ENCODE measurements around the gene MAPKAPK2. TPM values are rescaled to one million over a fixed set of nuclear protein-coding genes. Genes with fewer than 3 reads are reported as not detected.

The MAPKAPK2 gene
- total and polyA plus RNA-seq, 2 donors (not counting 1 experiment from before 2014, with no cell fraction given), result 60.3 to 85.8 TPM

DNA sequence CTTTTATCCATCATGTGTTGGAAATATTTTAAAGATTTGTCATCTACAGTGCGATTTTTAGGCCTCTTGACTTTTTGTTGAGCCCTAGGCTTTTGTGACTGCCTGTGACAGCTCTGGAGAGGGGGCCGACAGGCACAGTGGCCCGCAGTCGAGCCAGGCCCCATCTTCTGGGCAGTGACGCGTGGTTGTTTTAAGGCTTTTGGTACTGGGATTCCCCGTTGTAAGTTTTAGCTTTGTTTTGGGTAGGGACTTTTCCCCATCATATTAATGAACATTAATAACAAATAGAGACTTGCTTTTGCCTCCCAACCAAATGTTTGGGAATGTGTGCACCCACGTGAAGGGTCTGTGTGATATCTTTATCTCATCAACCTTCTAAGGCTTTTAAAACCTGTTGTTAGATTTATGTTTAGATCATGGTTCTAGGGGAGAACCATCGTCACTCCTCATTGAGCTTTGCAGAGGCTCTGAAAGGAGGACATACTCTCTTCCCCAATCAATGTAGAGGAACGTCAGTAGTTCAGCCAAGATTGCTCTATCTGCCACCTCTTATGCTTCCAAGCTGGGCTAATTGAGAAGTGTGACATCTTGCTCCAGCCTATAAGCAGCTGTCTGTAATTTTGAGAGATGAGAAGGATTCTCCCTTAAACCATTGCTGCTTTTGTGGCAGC, 34.6 kb downstream of the MAPKAPK2 start:
- H3K27ac Mint-ChIP-seq, result peak overlapping the region; percentile 93
- POLR2A ChIA-PET, result interaction anchor here (0.8 to 1.6 kb wide), 3 partner anchors 15 to 163 kb away, joined by 3 to 4 read pairs (median 3); no protein-coding TSS in a partner anchor
- H3K9me3 Mint-ChIP-seq (ENCODE audit: insufficient read depth), result no peaks in the 10 kb centered on the region
- Histone ChIP-seq H2AFZ (ENCODE audit: insufficient read depth, low read depth, low read length, poor library complexity, severe bottlenecking) (no peak overlapping the region), H3K27ac (ENCODE audit: low read length in 2 of 2) (peak overlapping the region; percentile 53 to 69), H3K27me3 (replicated peaks in 1 of 4; ENCODE audit: control extremely low read depth in 1 of 4, control insufficient read depth in 3 of 4, insufficient read depth in 4 of 4, low read length in 3 of 4) (no peaks in the 10 kb centered on the region), H3K4me1 (ENCODE audit: control insufficient read depth in 2 of 2, insufficient read depth in 2 of 2, low read length in 2 of 2) (peaks cover 55 to 62% of the 10 kb centered on the region in 2 donors), H3K4me2 (replicated peaks; ENCODE audit: low read depth, low read length, poor library complexity, severe bottlenecking) (peak overlapping the region; percentile 48), H3K4me3 (ENCODE audit: control extremely low read depth in 1 of 5, extremely low read depth in 1 of 5, insufficient read depth in 1 of 5, low read depth in 2 of 5, low read length in 4 of 5) (no peak overlapping the region), H3K9ac (ENCODE audit: low read length) (no peak overlapping the region), H3K79me2 (ENCODE audit: control insufficient read depth, insufficient read depth, low read length) (peaks cover 93% of the 10 kb centered on the region), H3K9me3 (ENCODE audit: control extremely low read depth in 1 of 3, control insufficient read depth in 2 of 3, insufficient read depth in 1 of 3, low read length in 2 of 3) (no peaks in the 10 kb centered on the region), H3K36me3 (replicated peaks in 1 of 2; ENCODE audit: control extremely low read depth in 1 of 2, control insufficient read depth in 1 of 2, extremely low read depth in 1 of 2, insufficient read depth in 2 of 2, low read length in 1 of 2) (peaks cover 0 to 7% of the 10 kb centered on the region in 2 experiments), H4K20me1 (ENCODE audit: control insufficient read depth, insufficient read depth, low read length, poor library complexity, severe bottlenecking) (peaks cover 81% of the 10 kb centered on the region)
- intact Hi-C loops (cut with micrococcal nuclease), result loop anchor here (1.0 to 5.0 kb wide), 3 partner anchors 11 to 42 kb away; no protein-coding TSS in a partner anchor
- peak; percentile 61 for DNase-seq
- no peaks in the 10 kb centered on the region for H3K27me3 Mint-ChIP-seq
- peaks cover 77% of the 10 kb centered on the region for H3K4me1 Mint-ChIP-seq
- H3K4me3 Mint-ChIP-seq, result peak overlapping the region; percentile 67
- WGBS (ENCODE audit: insufficient coverage), result 73% methylated on average over 2 of the region's 10 CpGs
- peak; percentile 75 for ATAC-seq (ENCODE audit: low read depth)
- TF ChIP-seq, protein P1, sequence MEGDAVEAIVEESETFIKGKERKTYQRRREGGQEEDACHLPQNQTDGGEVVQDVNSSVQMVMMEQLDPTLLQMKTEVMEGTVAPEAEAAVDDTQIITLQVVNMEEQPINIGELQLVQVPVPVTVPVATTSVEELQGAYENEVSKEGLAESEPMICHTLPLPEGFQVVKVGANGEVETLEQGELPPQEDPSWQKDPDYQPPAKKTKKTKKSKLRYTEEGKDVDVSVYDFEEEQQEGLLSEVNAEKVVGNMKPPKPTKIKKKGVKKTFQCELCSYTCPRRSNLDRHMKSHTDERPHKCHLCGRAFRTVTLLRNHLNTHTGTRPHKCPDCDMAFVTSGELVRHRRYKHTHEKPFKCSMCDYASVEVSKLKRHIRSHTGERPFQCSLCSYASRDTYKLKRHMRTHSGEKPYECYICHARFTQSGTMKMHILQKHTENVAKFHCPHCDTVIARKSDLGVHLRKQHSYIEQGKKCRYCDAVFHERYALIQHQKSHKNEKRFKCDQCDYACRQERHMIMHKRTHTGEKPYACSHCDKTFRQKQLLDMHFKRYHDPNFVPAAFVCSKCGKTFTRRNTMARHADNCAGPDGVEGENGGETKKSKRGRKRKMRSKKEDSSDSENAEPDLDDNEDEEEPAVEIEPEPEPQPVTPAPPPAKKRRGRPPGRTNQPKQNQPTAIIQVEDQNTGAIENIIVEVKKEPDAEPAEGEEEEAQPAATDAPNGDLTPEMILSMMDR (IDR thresholded peaks at IDR 0.05), result no peak
- no peak for TF ChIP-seq EZH2 (IDR thresholded peaks at IDR 0.05; ENCODE audit: borderline replicate concordance, insufficient read depth, low read depth, low read length, poor library complexity, severe bottlenecking)
- CTCF ChIA-PET, result interaction anchor here (0.6 to 13.1 kb wide), 17 partner anchors 16 to 263 kb away, joined by 3 to 145 read pairs (median 4); partner anchors contain the start of gene IL10

GRCh38 chr1:206721454-206721853, 36.7 kb downstream of the MAPKAPK2 start:
- ATAC-seq (ENCODE audit: low read depth) (no peak), DNase-seq (no peak)
- Histone ChIP-seq H4K20me1 (ENCODE audit: control insufficient read depth, insufficient read depth, low read length, poor library complexity, severe bottlenecking) (peaks cover 81% of the 10 kb centered on the region), H3K9ac (ENCODE audit: low read length) (no peak overlapping the region), H3K4me3 (ENCODE audit: control extremely low read depth in 1 of 5, extremely low read depth in 1 of 5, insufficient read depth in 1 of 5, low read depth in 2 of 5, low read length in 4 of 5) (no peak overlapping the region), H3K79me2 (ENCODE audit: control insufficient read depth, insufficient read depth, low read length) (peaks cover 90% of the 10 kb centered on the region), H3K27me3 (replicated peaks in 1 of 4; ENCODE audit: control extremely low read depth in 1 of 4, control insufficient read depth in 3 of 4, insufficient read depth in 4 of 4, low read length in 3 of 4) (no peaks in the 10 kb centered on the region), H3K9me3 (ENCODE audit: control extremely low read depth in 1 of 3, control insufficient read depth in 2 of 3, insufficient read depth in 1 of 3, low read length in 2 of 3) (no peaks in the 10 kb centered on the region), H2AFZ (ENCODE audit: insufficient read depth, low read depth, low read length, poor library complexity, severe bottlenecking) (no peak overlapping the region), H3K4me1 (ENCODE audit: control insufficient read depth in 2 of 2, insufficient read depth in 2 of 2, low read length in 2 of 2) (peaks cover 53 to 60% of the 10 kb centered on the region in 2 donors), H3K4me2 (replicated peaks; ENCODE audit: low read depth, low read length, poor library complexity, severe bottlenecking) (no peak overlapping the region), H3K36me3 (replicated peaks in 1 of 2; ENCODE audit: control extremely low read depth in 1 of 2, control insufficient read depth in 1 of 2, extremely low read depth in 1 of 2, insufficient read depth in 2 of 2, low read length in 1 of 2) (peaks cover 0 to 7% of the 10 kb centered on the region in 2 experiments), H3K27ac (ENCODE audit: low read length in 2 of 2) (no peak overlapping the region)
- Mint-ChIP-seq H3K4me3 (no peak overlapping the region), H3K27me3 (no peaks in the 10 kb centered on the region), H3K4me1 (peaks cover 78% of the 10 kb centered on the region), H3K9me3 (ENCODE audit: insufficient read depth) (no peaks in the 10 kb centered on the region), H3K27ac (no peak overlapping the region)
- ChIA-PET CTCF (interaction anchor here (1.4 to 13.1 kb wide), 3 partner anchors 59 to 261 kb away, joined by 3 to 145 read pairs (median 14); no protein-coding TSS in a partner anchor), POLR2A (interaction anchor here (0.6 kb wide), 1 partner anchor 44 kb away, joined by 4 read pairs; no protein-coding TSS in a partner anchor)
- TF ChIP-seq, protein P1 (IDR thresholded peaks at IDR 0.05), result no peak
- no peak for TF ChIP-seq EZH2 (IDR thresholded peaks at IDR 0.05; ENCODE audit: borderline replicate concordance, insufficient read depth, low read depth, low read length, poor library complexity, severe bottlenecking)
- intact Hi-C loops (cut with micrococcal nuclease), result no loop called here
- no CpG with 5 or more reads among the region's 1 CpG for WGBS (ENCODE audit: insufficient coverage)
